NCI-H524 (cell line): Measurements from ENCODE around the gene COX20.
"Not testable (repeated sequence)": the region's sequence is repeated elsewhere in the genome, so short reads cannot be mapped to it uniquely, and the experiment has no call there.

ENCODE experiments used
- DNase-seq, 2 experiments: peaks; one replicate each; lab custom pipeline; 2025; lab: John Stamatoyannopoulos, UW

COX20 gene

DNA sequence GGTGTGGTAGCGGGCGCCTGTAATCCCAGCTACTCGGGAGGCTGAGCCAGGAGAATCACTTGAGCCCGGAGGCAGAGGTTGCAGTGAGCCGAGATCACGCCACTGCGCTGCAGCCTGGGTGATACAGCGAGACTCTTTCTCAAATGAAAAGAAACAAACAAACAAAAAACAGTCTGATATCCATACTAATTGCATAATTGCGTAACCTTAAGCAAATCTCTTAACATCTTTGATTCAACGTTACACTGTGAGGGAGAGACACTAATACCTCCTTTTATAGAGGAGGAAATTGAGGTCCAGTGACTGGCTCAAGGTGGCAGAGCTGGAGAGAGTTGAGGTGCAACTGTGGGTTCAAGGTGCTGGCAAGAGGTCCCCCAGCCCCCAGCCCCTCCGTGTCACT is 12.6 kb upstream of the COX20 start:
- DNase-seq, result no peak

DNA sequence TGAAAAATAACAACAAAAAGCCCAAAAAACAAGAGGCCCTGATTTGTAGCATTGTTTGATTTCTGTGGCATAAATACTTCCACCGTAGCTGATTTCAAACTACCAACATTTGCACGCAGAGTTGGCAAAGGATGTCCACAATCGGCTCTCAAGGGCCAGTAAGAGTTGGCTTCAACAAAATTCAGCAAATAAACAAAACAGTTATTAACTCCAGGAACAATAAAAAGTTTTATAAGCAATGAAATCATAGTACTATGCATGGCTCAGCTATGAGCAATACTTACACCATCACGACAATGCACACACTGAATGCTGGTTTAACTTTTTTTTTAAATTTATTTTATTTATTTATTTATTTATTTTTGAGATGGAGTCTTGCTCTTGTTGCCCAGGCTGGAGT is 8.7 kb upstream of the COX20 start:
- no peak for DNase-seq

- DNase-seq, result no peak
Measured at GRCh38 chr1:244830639-244831038, 4.8 kb upstream of the COX20 start.

DNA sequence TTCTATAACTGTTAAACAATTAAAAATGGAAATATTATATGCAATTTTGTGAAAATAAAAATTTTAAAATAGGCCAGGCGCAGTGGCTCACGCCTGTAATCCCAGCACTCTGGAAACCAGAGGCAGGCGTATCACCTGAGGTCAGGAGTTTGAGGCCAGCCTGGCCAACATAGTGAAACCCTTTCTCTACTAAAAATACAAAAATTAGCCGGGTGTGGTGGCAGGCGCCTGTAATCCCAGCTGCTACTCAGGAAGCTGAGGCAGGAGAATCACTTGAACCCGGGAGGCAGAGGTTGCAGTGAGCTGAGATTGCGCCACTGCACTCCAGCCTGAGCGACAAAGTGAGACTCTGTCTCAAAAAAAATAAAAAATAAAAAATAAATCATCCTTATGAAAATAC is 2.2 kb upstream of the COX20 start:
- DNase-seq, result not testable (repeated sequence)

DNA sequence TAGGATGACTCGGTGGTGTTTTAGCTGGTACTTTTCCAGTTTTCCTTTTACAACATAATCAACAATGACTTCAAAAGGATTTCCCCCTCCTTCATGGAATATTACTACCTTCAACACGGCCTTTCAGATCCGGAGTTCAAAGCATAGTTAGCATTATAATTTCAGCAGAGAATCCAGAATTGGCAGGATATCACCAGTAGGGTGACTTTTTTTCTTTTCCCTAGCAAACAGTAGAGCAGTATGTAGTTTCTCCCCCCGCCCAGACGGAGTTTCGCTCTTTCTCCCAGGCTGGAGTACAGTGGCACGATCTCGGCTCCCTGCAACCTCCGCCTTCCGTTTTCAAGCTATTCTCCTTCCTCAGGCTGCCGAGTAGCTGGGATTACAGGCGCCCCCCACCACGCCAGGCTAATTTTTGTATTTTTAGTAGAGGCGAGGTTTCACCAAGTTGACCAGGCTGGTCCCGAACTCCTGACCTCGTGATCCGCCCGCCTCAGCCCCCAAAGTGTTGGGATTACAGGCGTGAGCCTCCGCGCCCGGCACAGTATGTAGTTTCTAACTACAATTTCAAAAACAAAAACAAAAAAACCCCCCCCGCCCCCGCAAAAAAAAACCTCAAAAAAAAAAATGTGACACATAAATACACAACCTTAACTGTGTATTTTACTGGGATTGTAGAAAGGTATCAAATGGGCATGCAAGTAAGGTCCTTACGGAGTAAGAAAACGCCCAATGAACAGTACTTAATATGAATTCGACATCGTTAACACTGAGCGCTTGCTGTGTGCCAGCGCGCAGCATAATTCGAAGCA is 1.5 kb upstream of the COX20 start:
- peak; percentile 51 to 60 for DNase-seq

DNA sequence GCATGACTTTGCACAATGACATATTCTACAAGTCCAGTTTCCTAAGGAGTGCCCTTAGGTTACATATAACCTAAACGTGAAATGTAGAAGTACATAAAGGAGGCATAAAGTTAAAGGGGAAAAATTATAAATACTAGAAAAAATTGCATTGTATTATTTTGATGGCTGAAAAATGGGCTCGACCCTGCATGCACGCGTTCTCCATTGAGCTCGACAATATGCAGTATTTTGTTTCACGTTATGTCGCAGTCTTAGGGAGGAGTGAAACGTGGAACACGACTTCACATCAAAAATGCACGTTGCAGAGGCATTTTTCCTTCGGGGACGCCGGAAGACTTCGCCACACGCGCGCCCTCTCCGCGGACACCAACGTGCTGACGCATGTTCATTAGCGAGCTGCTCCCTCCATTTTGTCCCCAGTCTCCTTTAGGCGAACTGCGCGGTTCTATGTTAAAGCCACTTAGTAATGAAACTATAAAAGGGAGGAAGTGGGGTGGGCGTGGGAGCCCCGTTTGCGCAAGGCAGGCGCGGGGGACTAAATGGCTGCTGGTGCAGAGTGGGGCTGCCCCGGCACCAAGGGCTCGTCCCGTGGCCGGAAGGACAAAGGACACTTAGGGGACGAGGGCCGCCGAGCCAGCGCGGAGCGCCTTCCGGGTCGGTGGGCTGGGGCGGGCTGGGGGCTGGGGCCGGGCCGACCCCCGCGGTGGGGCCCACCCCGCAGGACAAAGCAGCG is 749 bp upstream of the COX20 start:
- peak; percentile 87 to 97 for DNase-seq

DNA sequence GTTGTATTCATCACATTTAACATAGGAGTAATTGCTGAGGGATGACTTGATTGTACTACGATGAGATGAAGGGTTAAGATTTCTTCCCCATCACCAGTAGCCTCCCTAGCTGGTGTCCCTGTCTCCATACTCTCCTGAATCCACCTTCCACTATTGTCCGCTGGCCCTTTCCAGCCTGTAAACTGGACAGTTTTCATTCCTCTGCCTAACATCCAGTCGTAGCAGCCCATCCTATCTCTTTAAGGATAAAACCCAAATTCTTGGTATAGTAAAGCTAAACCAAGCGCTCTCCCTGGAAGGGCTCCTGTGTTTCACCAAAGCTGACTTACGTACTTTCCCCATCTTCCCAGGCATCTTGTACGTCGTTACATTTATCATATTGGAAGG is 670 bp downstream of the COX20 start:
- DNase-seq, result peak in 1 of 2 experiments; percentile 48

GRCh38 chr1:244836584-244836983 is 1.1 kb downstream of the COX20 start:
- DNase-seq, result no peak

DNA sequence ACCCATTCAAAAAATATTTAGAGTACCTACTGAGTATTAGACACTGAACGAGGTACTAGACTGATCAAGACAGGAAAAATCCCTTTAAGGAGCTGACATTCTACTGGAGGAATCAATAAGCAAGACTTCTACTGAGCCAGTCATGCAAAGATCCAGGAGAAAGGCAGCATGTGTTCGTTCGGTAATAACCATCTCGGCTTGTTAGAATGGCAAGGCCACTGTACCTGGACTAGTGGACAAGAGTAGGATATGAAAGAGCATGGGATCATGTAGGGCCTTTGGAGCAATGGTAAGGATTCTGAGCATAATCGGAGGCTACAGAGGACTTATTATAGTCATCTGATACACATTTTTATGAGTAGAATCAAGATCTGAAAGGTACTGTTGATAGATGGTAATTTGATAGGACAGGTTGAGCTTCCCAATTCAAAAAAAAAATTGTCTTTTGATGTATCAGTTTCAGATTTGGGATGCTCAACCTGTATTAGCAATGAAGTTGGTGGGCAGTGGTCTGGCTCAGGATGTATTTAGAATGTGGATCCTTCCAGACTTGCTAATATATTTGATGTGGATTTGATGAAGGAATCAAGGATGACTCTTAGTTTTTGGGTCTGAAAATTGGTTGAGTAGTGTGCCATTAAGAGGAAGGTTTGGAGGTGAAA is 2.3 kb downstream of the COX20 start:
- peak in 1 of 2 experiments; percentile 40 for DNase-seq

DNA sequence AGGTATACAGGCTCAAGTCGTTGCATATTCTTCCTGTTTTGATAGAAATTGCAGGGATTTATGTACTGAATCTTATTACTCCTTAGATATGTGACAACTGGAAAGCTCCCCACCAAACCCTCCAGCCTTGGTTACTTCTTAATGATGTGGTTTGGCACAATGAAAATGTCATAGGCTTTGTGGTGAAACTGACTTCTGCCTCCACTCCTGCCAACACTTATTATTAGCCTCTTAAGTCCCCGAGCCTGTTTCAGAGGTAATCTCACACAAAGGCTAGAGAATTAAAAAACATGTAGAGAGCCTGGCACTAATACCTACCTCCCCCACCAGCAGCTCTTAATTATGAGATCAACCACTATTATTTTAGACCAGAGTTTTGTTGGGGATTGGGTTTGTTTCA is 4.2 kb downstream of the COX20 start:
- DNase-seq, result no peak

DNA sequence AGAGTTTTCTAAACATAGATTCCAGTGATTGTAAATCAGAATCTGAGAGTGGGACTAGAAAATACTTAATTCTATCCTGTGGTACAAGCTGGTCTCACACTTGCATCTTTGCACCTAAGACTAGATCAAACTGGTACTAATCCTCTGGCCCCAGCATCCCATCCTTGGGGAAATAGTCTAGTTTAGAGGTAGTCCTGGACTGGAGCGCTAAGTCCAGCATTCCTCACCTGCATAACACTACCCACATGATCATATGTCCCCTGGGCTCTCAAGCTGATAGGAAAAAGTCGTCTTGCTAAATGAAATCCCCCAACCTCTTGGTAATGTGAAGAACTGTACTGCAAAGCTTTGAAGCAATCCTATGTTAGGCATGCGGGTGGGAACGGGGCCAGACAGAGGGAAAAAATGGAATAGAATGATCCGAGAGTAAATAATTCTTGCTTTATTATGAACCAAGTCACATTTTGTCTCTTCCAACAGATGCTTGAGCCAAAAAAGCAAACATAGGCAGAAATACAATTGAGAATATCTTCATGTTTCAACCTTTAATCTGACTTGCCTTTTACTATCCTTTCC is 4.8 kb downstream of the COX20 start:
- DNase-seq, result no peak

DNA sequence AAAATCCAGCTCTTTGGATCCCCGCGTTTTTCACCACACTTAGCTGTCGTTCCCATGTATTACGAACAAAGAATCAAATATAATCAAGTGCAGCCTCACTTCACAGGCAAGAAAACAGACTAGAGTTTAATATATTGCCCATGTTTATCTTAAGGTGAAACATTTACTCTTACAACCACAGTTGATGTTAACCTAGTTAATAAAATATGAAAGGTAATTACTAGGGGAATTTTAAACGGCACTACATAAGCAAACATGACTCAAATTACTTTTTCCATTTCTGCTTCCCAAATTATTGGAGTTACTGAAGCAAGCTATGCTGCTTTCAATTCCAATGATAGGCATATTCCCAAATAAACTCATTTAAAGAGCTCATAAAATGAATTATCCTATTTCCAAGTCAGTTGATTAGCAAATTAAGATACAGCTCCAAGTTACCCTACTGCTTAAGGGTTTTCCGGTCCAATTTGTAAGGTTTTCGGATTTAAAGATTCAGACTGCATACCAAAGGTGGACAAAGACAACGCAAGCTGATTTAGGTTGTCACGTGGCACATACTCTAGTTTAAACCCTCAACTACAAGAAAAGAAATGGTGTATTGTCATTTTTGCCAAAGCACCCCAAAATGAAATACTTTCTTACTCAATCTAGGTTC is 5.9 kb downstream of the COX20 start:
- DNase-seq, result no peak

- DNase-seq, result no peak
Measured at GRCh38 chr1:244843148-244843978, 7.9 kb downstream of the COX20 start.

- no peak for DNase-seq
Measured at GRCh38 chr1:244844155-244845121, 9.0 kb downstream of the COX20 start.

DNA sequence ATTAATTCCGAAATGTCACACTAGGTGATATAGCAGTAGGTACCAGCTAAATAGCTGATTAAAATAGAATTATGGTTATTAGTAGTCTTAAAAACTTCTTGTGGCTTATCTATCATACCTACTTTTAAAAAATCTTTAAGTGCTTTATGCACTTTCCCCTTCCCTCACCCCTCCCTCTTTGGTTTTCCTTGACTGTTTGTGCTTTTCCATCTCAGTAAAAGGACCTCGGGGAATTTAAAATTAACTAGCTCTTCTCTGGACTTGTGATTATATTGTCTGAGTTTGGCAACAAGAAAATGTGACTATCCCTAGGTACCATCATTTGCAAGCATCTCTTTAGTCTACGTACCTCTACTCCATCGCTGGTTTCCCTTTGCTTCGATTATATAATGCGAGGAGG is 11.2 kb downstream of the COX20 start:
- no peak for DNase-seq

DNA sequence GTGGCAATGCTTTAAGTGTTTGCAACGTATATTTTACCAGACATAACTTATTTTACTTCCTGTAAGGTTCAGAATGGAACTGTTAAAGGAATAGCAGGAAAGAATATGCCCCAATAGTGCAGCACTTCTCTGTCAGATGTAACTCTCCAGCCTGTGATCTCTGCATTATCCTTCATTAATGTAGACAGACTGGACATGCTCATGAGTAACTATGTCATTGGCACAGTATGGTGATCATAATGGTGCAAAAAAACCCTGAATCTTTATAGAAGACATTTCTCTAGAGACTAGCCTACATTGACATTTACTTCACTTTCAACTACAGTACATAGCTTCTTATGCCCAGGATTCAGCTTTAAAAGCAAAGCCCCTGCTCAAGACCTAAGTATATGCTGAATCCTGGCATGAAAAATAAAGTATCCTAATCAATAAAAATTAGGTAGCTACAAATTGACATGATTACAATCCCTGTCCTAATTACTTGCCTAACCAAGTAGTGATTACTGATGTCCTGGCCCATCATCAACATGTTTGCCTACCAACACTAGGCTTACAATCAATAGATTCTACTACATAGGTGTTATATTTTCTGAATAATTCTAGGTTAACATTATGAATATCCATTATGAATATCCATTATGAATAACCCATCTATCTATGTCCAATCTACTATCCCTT is 13.9 kb downstream of the COX20 start:
- DNase-seq, result no peak

- DNase-seq, result no peak
Measured at GRCh38 chr1:244850099-244850852, 14.8 kb downstream of the COX20 start.

- DNase-seq, result no peak
Measured at GRCh38 chr1:244850896-244851295, 15.4 kb downstream of the COX20 start.
